SU-DHL-6 (cell line): ENCODE results near the gene CDRT15L2.
"Not testable (repeated sequence)": the region's sequence is repeated elsewhere in the genome, so short reads cannot be mapped to it uniquely, and the experiment has no call there.

Experiments used
- EZH2phosphoT487 ChIP-seq: fragments of 200-600 bp; sonication (generic), shearing (Covaris generic); conservative IDR thresholded peaks from 2 replicates; pipeline ENCODE4 v1.6.1; 2018; ENCODE audit warnings: mild to moderate bottlenecking, antibody characterized with exemption, low read length, moderate library complexity, mixed read lengths
- TF ChIP-seq, protein P1 (sequence below): fragments of 200-600 bp; sonication (generic); IDR thresholded peaks from one replicate; pipeline ENCODE4 v1.5.1; 2017; ENCODE audit warnings: antibody characterized with exemption, mild to moderate bottlenecking, low read length, moderate library complexity; ENCODE audit not compliant: insufficient read depth, poor library complexity, severe bottlenecking

DNA sequence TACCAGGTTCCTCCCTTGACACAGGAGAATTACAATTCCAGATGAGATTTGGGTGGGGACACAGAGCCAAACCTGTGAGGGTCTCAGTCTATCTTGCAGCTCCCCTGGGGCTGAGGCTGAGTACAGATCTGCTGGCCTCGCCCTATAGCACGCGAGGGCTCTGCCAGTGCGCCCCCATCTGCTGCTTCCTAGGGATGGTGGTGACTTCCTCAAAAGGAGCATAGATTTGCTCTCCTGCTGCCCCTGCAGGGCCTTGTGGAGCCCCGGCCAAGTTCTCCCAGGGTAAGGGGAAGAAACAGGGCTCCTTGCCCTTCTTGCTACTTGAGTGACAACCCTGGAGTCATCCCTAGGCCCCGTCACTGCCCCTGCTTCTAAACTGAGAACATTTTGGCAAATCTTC is 26.6 kb upstream of the CDRT15L2 start:
- TF ChIP-seq, protein P1, sequence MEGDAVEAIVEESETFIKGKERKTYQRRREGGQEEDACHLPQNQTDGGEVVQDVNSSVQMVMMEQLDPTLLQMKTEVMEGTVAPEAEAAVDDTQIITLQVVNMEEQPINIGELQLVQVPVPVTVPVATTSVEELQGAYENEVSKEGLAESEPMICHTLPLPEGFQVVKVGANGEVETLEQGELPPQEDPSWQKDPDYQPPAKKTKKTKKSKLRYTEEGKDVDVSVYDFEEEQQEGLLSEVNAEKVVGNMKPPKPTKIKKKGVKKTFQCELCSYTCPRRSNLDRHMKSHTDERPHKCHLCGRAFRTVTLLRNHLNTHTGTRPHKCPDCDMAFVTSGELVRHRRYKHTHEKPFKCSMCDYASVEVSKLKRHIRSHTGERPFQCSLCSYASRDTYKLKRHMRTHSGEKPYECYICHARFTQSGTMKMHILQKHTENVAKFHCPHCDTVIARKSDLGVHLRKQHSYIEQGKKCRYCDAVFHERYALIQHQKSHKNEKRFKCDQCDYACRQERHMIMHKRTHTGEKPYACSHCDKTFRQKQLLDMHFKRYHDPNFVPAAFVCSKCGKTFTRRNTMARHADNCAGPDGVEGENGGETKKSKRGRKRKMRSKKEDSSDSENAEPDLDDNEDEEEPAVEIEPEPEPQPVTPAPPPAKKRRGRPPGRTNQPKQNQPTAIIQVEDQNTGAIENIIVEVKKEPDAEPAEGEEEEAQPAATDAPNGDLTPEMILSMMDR, result not testable (repeated sequence)
- not testable (repeated sequence) for TF ChIP-seq EZH2phosphoT487
